HepG2 (cell line): ENCODE measurements around the gene PRIMPOL. TPM values are rescaled to one million over a fixed set of nuclear protein-coding genes. Genes with fewer than 3 reads are reported as not detected.
A peak's percentile ranks its signal among the peaks of the same experiment; 100 is the strongest.

ENCODE experiments used
- BCLAF1 ChIP-seq: fragments of 450-650 bp; IDR thresholded peaks from 2 replicates; pipeline ENCODE4 v1.6.1; 2017; ENCODE audit warnings: mild to moderate bottlenecking
- NR2F2 ChIP-seq: IDR thresholded peaks from 2 replicates; pipeline ENCODE4 v1.6.1; 2012; ENCODE audit warnings: low read depth, inconsistent platforms, borderline replicate concordance
- RFX1 ChIP-seq: fragments of 450-650 bp; IDR thresholded peaks from 2 replicates; pipeline ENCODE4 v1.6.1; 2017
- SALL1 ChIP-seq: sonication (generic); formaldehyde crosslinking; IDR thresholded peaks from 2 replicates; pipeline ENCODE4 v1.8.0; 2022; ENCODE audit warnings: mild to moderate bottlenecking, missing genetic modification reagents
- SIX1 ChIP-seq: sonication (generic); formaldehyde crosslinking; IDR thresholded peaks from 2 replicates; pipeline ENCODE4 v1.4.0; 2020; ENCODE audit warnings: missing genetic modification reagents, borderline replicate concordance
- TOE1 ChIP-seq: sonication (generic); formaldehyde crosslinking; IDR thresholded peaks from 2 replicates; pipeline ENCODE4 v1.4.0; 2020; ENCODE audit warnings: mild to moderate bottlenecking, missing genetic modification reagents
- ZFP41 ChIP-seq: sonication (generic); formaldehyde crosslinking; IDR thresholded peaks from 2 replicates; pipeline ENCODE4 v1.4.0; 2020; ENCODE audit warnings: mild to moderate bottlenecking, missing genetic modification reagents, borderline replicate concordance
- ZNF292 ChIP-seq: sonication (generic); formaldehyde crosslinking; IDR thresholded peaks from 2 replicates; pipeline ENCODE4 v1.8.1; 2022; ENCODE audit warnings: mild to moderate bottlenecking, low read depth, missing genetic modification reagents, borderline replicate concordance
- ZNF407 ChIP-seq: sonication (generic); formaldehyde crosslinking; IDR thresholded peaks from one replicate; pipeline ENCODE4 v1.5.1; 2020; ENCODE audit warnings: mild to moderate bottlenecking, missing genetic modification reagents; ENCODE audit errors: not compliant biosample characterization
- ZNF552 ChIP-seq: sonication (generic); formaldehyde crosslinking; IDR thresholded peaks from 2 replicates; pipeline ENCODE4 v1.9.0; 2022; ENCODE audit warnings: missing genetic modification reagents, mild to moderate bottlenecking, borderline replicate concordance
- ZNF674 ChIP-seq: sonication (generic); formaldehyde crosslinking; IDR thresholded peaks from 2 replicates; pipeline ENCODE4 v1.5.0; 2020; ENCODE audit warnings: low read depth, mild to moderate bottlenecking, missing genetic modification reagents
- ZNF710 ChIP-seq: sonication (generic); formaldehyde crosslinking; IDR thresholded peaks from 2 replicates; pipeline ENCODE4 v1.5.0; 2020; ENCODE audit warnings: mild to moderate bottlenecking, missing genetic modification reagents, borderline replicate concordance
- ZNF749 ChIP-seq: sonication (generic); formaldehyde crosslinking; IDR thresholded peaks from 2 replicates; pipeline ENCODE4 v1.8.0; 2022; ENCODE audit warnings: mild to moderate bottlenecking, missing genetic modification reagents, moderate library complexity, borderline replicate concordance
- ZNF761 ChIP-seq: sonication (generic); formaldehyde crosslinking; conservative IDR thresholded peaks from 2 replicates; pipeline ENCODE4 v1.4.0; 2020; ENCODE audit warnings: mild to moderate bottlenecking, missing genetic modification reagents
- ZNF775 ChIP-seq: sonication (generic); formaldehyde crosslinking; IDR thresholded peaks from 2 replicates; pipeline ENCODE4 v1.4.0; 2020; ENCODE audit warnings: missing genetic modification reagents, mild to moderate bottlenecking, moderate library complexity, borderline replicate concordance
- polyA plus RNA-seq, 8 experiments: library from polyadenylated mRNA; depleted of rRNA in 3 of 8; stranded (reverse) in 7 of 8; unstranded in 1 of 8; fragments of >200 nt; fragmentation: Illumina TruSeq in 4 of 8; extraction: Trizol in 4 of 8; gene quantifications; 2 replicates each; pipeline versions ENCODE4 v1.2.1 to v1.2.3, GENCODE V29; 2011 to 2016; ENCODE audit warnings: low read depth in 4 of 8, missing spikeins in 1 of 8, mixed read lengths in 1 of 8; ENCODE audit not compliant: insufficient read depth in 1 of 8
- total RNA-seq, 5 experiments: library from RNA; depleted of rRNA; stranded (reverse); fragments of >200 nt; fragmentation: Illumina TruSeq; extraction: Trizol; gene quantifications; 2 replicates each; pipeline ENCODE4 v1.2.3, GENCODE V29; 2016; ENCODE audit warnings: low read depth in 1 of 5

PRIMPOL gene
- total and polyA plus RNA-seq, 2 of the 13 experiments (the other 11 are each of a cell fraction or from before 2014, with no cell fraction given), result 7.3 to 11.0 TPM

GRCh38 chr4:184648313-184649025 is 1.1 kb upstream of the PRIMPOL start (continued):
- TF ChIP-seq ZNF407 (no peak), SIX1 (CRISPR knock-in tag) (no peak), ZNF710 (CRISPR knock-in tag) (no peak; the same call in 1 of the 2 replicates), ZNF775 (no peak), SALL1 (CRISPR knock-in tag) (0 out of 2 replicates have a peak, but pooled peaks have one; percentile 7), ZNF749 (CRISPR knock-in tag) (no peak), ZNF674 (CRISPR knock-in tag) (no peak), NR2F2 (no peak), ZNF761 (no peak), ZNF552 (CRISPR knock-in tag) (no peak), BCLAF1 (no peak), RFX1 (no peak), ZFP41 (CRISPR knock-in tag) (no peak), TOE1 (CRISPR knock-in tag) (no peak), ZNF292 (peak; percentile 76; the same call in 1 of the 2 replicates)
